ENCODE measurements around the gene HLA-G.

DNA sequence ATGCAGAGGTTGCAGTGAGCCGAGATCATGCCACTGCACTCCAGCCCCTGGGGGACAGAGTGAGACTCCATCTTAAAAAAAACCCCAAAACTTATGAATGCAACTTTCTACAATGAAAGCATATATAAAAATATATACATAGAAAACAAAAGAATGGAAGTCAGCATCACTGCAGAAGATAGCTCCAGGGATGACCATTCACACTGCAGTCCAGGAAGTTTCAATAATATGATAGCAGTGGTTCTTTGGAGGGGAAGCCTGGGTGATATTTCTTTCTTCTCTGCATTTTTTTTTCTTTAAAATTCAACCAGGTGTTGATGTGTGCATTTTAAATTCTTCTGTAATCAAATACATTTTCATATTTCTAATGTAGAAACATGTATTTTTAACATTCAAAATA, 12.3 kb downstream of the HLA-G start:
- TF ChIP-seq, protein P1, sequence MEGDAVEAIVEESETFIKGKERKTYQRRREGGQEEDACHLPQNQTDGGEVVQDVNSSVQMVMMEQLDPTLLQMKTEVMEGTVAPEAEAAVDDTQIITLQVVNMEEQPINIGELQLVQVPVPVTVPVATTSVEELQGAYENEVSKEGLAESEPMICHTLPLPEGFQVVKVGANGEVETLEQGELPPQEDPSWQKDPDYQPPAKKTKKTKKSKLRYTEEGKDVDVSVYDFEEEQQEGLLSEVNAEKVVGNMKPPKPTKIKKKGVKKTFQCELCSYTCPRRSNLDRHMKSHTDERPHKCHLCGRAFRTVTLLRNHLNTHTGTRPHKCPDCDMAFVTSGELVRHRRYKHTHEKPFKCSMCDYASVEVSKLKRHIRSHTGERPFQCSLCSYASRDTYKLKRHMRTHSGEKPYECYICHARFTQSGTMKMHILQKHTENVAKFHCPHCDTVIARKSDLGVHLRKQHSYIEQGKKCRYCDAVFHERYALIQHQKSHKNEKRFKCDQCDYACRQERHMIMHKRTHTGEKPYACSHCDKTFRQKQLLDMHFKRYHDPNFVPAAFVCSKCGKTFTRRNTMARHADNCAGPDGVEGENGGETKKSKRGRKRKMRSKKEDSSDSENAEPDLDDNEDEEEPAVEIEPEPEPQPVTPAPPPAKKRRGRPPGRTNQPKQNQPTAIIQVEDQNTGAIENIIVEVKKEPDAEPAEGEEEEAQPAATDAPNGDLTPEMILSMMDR (IDR thresholded peaks at IDR 0.05), result no peak
- TF ChIP-seq POLR2A (IDR thresholded peaks at IDR 0.05), result no peak
